ENCODE data around the gene SNTG2. TPM values are rescaled to one million over a fixed set of nuclear protein-coding genes. Genes with fewer than 3 reads are reported as not detected.

Gene SNTG2
- total and polyA plus RNA-seq, 4 donors = not detected

GRCh38 chr2:915979-916378 lies 34.7 kb upstream of the SNTG2 start:
- peaks cover 0 to 4% (median 0%) of the 10 kb centered on the region in 4 donors for H3K9me3 ChIP-seq (ENCODE audit: control insufficient read depth in 4 of 4, low read length in 3 of 4)
- no peak overlapping the region for H3K27ac ChIP-seq (ENCODE audit: low read depth in 1 of 2, low read length in 2 of 2)
- WGBS = 83% methylated on average over 14 of the region's 14 CpGs
- DNase-seq (ENCODE audit: low spot score) = no peak
- no peaks in the 10 kb centered on the region for H3K4me1 ChIP-seq (ENCODE audit: control insufficient read depth in 4 of 4, insufficient read depth in 4 of 4, low read length in 3 of 4)
- H3K9ac ChIP-seq (ENCODE audit: low read depth in 1 of 2, low read length in 2 of 2) = no peak overlapping the region
- H3K4me3 ChIP-seq (ENCODE audit: low read depth in 1 of 3, low read length in 3 of 3) = no peak overlapping the region
- TF ChIP-seq MAX (IDR thresholded peaks at IDR 0.05) (no peak), RAD21 (IDR thresholded peaks at IDR 0.05) (no peak), HNF4A (conservative IDR thresholded peaks at IDR 0.05) (no peak), RXRA (IDR thresholded peaks at IDR 0.05) (no peak), YY1 (IDR thresholded peaks at IDR 0.05) (no peak), GABPA (IDR thresholded peaks at IDR 0.05 in 1 of 2, conservative IDR thresholded peaks at IDR 0.05 in 1 of 2) (no peak), HNF4G (IDR thresholded peaks at IDR 0.05) (no peak), CTCF (IDR thresholded peaks at IDR 0.05; ENCODE audit: low read depth, low read length, missing input control) (no peak), JUND (IDR thresholded peaks at IDR 0.05) (no peak), REST (IDR thresholded peaks at IDR 0.05) (no peak), SP1 (IDR thresholded peaks at IDR 0.05) (no peak), TAF1 (conservative IDR thresholded peaks at IDR 0.05) (no peak), ATF3 (IDR thresholded peaks at IDR 0.05) (no peak), FOXA2 (IDR thresholded peaks at IDR 0.05) (no peak), ZBTB33 (IDR thresholded peaks at IDR 0.05) (no peak), EGR1 (IDR thresholded peaks at IDR 0.05; ENCODE audit: low read depth in 2 of 2) (no peak), FOXA1 (IDR thresholded peaks at IDR 0.05) (no peak)
- H3K36me3 ChIP-seq (ENCODE audit: control insufficient read depth in 4 of 4, insufficient read depth in 3 of 4, low read depth in 1 of 4, low read length in 3 of 4) = no peaks in the 10 kb centered on the region
- H3K27me3 ChIP-seq (ENCODE audit: control insufficient read depth in 4 of 4, insufficient read depth in 4 of 4, low read length in 3 of 4) = peaks cover 0 to 2% (median 0%) of the 10 kb centered on the region in 4 donors
